Measurements from ENCODE around the gene POLR3H.

POLR3H gene

GRCh38 chr22:41525450-41526225, 18.6 kb downstream of the POLR3H start:
- H3K9ac ChIP-seq (ENCODE audit: low read depth, low read length, poor library complexity, severe bottlenecking): no peak overlapping the region
- H2AFZ ChIP-seq (ENCODE audit: low read length): no peak overlapping the region
- no peaks in the 10 kb centered on the region for H3K4me1 ChIP-seq (ENCODE audit: insufficient read depth, low read length, poor library complexity, severe bottlenecking)
- peaks cover 47% of the 10 kb centered on the region; the same call in 1 of the 2 replicates for H3K36me3 ChIP-seq (ENCODE audit: insufficient read depth, low read length)
- no peaks in the 10 kb centered on the region for H3F3A ChIP-seq (ENCODE audit: low read depth)
- H4K20me1 ChIP-seq (ENCODE audit: insufficient read depth, low read length, poor library complexity, severe bottlenecking): no peaks in the 10 kb centered on the region
- H3K9me3 ChIP-seq (ENCODE audit: insufficient read depth, low read depth, low read length): no peaks in the 10 kb centered on the region
- H3K79me2 ChIP-seq (ENCODE audit: insufficient read depth, low read length): no peaks in the 10 kb centered on the region
- H3K27me3 ChIP-seq (ENCODE audit: insufficient read depth, low read length, poor library complexity, severe bottlenecking): no peaks in the 10 kb centered on the region
- TF ChIP-seq, protein P1, sequence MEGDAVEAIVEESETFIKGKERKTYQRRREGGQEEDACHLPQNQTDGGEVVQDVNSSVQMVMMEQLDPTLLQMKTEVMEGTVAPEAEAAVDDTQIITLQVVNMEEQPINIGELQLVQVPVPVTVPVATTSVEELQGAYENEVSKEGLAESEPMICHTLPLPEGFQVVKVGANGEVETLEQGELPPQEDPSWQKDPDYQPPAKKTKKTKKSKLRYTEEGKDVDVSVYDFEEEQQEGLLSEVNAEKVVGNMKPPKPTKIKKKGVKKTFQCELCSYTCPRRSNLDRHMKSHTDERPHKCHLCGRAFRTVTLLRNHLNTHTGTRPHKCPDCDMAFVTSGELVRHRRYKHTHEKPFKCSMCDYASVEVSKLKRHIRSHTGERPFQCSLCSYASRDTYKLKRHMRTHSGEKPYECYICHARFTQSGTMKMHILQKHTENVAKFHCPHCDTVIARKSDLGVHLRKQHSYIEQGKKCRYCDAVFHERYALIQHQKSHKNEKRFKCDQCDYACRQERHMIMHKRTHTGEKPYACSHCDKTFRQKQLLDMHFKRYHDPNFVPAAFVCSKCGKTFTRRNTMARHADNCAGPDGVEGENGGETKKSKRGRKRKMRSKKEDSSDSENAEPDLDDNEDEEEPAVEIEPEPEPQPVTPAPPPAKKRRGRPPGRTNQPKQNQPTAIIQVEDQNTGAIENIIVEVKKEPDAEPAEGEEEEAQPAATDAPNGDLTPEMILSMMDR (conservative IDR thresholded peaks at IDR 0.05; ENCODE audit: low read length): no peak
- TF ChIP-seq EZH2phosphoT487 (IDR thresholded peaks at IDR 0.05; ENCODE audit: borderline replicate concordance): no peak
- H3K4me2 ChIP-seq (ENCODE audit: low read depth, low read length, poor library complexity, severe bottlenecking): no peak overlapping the region
- no peaks in the 10 kb centered on the region for H3K9me2 ChIP-seq (replicated peaks; ENCODE audit: low read depth, low read length)
- H3K4me3 ChIP-seq (ENCODE audit: low read length, poor library complexity, severe bottlenecking): no peak overlapping the region

- Histone ChIP-seq H2AFZ (ENCODE audit: low read length) (no peak overlapping the region), H3K9me2 (replicated peaks; ENCODE audit: low read depth, low read length) (no peaks in the 10 kb centered on the region), H3K9ac (ENCODE audit: low read depth, low read length, poor library complexity, severe bottlenecking) (no peak overlapping the region), H3K4me1 (ENCODE audit: insufficient read depth, low read length, poor library complexity, severe bottlenecking) (no peaks in the 10 kb centered on the region), H3K27me3 (ENCODE audit: insufficient read depth, low read length, poor library complexity, severe bottlenecking) (no peaks in the 10 kb centered on the region), H4K20me1 (ENCODE audit: insufficient read depth, low read length, poor library complexity, severe bottlenecking) (no peaks in the 10 kb centered on the region), H3K79me2 (ENCODE audit: insufficient read depth, low read length) (no peaks in the 10 kb centered on the region), H3K36me3 (ENCODE audit: insufficient read depth, low read length) (peaks cover 42% of the 10 kb centered on the region; the same call in 1 of the 2 replicates), H3K4me2 (ENCODE audit: low read depth, low read length, poor library complexity, severe bottlenecking) (no peak overlapping the region), H3K4me3 (ENCODE audit: low read length, poor library complexity, severe bottlenecking) (no peak overlapping the region), H3K9me3 (ENCODE audit: insufficient read depth, low read depth, low read length) (no peaks in the 10 kb centered on the region), H3F3A (ENCODE audit: low read depth) (no peaks in the 10 kb centered on the region)
- TF ChIP-seq, protein P1 (conservative IDR thresholded peaks at IDR 0.05; ENCODE audit: low read length): no peak
- TF ChIP-seq EZH2phosphoT487 (IDR thresholded peaks at IDR 0.05; ENCODE audit: borderline replicate concordance): no peak
Observed at GRCh38 chr22:41524809-41525449, 19.3 kb downstream of the POLR3H start.

- no peaks in the 10 kb centered on the region for H4K20me1 ChIP-seq (ENCODE audit: insufficient read depth, low read length, poor library complexity, severe bottlenecking)
- no peak overlapping the region for H3K4me2 ChIP-seq (ENCODE audit: low read depth, low read length, poor library complexity, severe bottlenecking)
- H3K36me3 ChIP-seq (ENCODE audit: insufficient read depth, low read length): peaks cover 41% of the 10 kb centered on the region; the same call in 1 of the 2 replicates
- H3K79me2 ChIP-seq (ENCODE audit: insufficient read depth, low read length): no peaks in the 10 kb centered on the region
- no peaks in the 10 kb centered on the region for H3K9me3 ChIP-seq (ENCODE audit: insufficient read depth, low read depth, low read length)
- no peaks in the 10 kb centered on the region for H3K4me1 ChIP-seq (ENCODE audit: insufficient read depth, low read length, poor library complexity, severe bottlenecking)
- H3K9ac ChIP-seq (ENCODE audit: low read depth, low read length, poor library complexity, severe bottlenecking): no peak overlapping the region
- TF ChIP-seq, protein P1 (conservative IDR thresholded peaks at IDR 0.05; ENCODE audit: low read length): no peak
- no peak for TF ChIP-seq EZH2phosphoT487 (IDR thresholded peaks at IDR 0.05; ENCODE audit: borderline replicate concordance)
- H3K9me2 ChIP-seq (replicated peaks; ENCODE audit: low read depth, low read length): no peaks in the 10 kb centered on the region
- no peak overlapping the region for H2AFZ ChIP-seq (ENCODE audit: low read length)
- no peaks in the 10 kb centered on the region for H3K27me3 ChIP-seq (ENCODE audit: insufficient read depth, low read length, poor library complexity, severe bottlenecking)
- H3F3A ChIP-seq (ENCODE audit: low read depth): no peaks in the 10 kb centered on the region
- no peak overlapping the region for H3K4me3 ChIP-seq (ENCODE audit: low read length, poor library complexity, severe bottlenecking)
Observed at GRCh38 chr22:41524251-41524661, 20.0 kb downstream of the POLR3H start.
